AG08396 (cell line): ENCODE data around the gene TOP3B.

Source experiments
- DNase-seq: peaks from one replicate; pipeline ENCODE4 v3.0.0; 2012; ENCODE audit warnings: low spot score, mixed read lengths

TOP3B gene

GRCh38 chr22:21963286-21963685, 19.3 kb downstream of the TOP3B start:
- DNase-seq, result no peak

- DNase-seq, result no peak
These were observed 20.0 kb downstream of the TOP3B start for GRCh38 chr22:21962655-21962949.

GRCh38 chr22:21961886-21962654, 20.5 kb downstream of the TOP3B start:
- DNase-seq, result peak; percentile 61

GRCh38 chr22:21961127-21961867, 21.3 kb downstream of the TOP3B start:
- no peak for DNase-seq

DNA sequence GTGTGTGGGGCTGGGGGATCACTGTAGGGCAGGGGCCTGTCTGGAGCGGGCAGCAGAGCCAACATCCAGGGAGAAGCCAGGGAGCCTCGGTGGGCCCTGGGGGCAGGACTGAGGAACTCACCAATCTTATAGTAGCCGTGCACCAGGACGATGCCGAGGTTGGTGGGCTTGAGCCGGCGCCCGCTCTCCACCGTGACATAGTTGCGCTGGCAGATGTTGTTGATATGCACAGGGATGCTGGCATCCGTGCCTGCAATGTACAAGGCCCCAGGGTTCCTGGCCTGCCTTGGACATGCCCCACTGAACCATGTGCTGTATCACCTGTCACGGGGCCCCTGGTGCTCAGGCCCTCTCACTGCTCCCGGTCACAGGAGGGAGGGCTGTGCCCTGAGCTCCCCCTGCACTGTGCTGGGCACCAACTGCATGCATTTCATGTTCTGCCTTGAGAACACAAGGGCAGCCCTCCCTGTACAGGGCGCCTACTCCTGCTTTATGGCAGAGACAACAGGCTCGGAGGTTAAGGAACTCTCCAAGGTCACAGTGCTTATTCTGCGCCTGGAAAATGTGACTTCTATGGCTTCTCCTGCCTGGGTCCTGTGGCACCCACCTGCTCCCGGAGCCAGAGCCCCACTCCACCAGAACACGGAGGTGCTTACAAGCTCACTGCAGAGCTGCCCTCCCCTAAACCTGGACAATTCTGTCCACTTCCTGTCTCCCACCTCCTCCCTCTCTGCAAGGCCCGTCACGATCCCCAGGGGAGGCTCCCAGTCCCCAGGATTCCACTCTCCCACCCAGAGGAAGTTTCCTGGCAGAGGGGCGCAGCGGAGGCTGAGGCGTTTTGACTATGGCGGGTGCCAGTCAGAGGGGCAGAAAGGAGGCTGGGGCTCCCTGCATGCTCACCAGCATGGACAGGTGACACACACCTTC, 22.1 kb downstream of the TOP3B start:
- no peak for DNase-seq

- DNase-seq, result no peak
These were observed 23.1 kb downstream of the TOP3B start for GRCh38 chr22:21959274-21960074.

DNA sequence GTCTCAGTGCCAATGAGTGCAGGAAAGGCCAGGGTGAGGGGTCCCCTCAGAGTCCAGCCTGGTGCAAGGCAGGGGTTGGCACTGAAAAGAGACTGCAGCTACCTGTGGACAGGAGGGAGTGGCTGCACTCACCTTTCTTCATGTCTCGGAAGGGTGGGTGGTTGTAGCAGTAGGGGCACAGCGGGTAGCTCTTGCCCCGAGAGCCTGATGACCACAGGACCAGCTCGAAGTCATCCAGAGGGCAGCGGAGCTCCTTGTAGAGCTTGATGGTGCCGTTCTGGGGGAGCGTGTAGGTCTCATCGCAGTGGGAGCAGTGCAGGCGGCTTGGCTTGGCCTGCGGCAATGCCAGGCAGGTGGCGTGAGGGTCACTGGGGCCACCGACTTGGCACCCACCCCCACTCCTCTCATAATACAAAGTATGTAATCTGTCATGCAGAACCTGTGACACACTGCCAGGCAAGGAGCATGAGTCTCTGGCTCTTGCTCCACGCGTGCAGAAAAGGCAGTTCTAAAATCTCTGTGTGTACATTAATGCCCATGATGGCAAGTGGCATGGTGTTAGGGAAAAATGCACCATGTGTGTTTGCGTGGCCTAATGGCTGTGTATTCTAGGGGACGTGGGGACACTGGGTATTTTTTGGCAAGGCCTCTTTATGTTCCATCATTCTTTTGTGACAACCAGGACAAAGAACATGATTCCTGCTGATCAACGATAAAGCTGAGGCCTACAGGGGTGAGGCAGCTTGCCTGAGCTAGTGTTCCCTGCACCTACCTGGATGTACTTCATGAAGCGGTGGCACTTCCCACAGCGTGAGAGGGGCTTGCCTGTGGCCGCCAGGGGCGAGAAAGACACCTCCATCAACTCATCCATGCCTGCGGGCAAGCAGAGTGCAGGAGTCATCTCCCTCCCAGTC, 24.0 kb downstream of the TOP3B start:
- DNase-seq, result no peak

DNA sequence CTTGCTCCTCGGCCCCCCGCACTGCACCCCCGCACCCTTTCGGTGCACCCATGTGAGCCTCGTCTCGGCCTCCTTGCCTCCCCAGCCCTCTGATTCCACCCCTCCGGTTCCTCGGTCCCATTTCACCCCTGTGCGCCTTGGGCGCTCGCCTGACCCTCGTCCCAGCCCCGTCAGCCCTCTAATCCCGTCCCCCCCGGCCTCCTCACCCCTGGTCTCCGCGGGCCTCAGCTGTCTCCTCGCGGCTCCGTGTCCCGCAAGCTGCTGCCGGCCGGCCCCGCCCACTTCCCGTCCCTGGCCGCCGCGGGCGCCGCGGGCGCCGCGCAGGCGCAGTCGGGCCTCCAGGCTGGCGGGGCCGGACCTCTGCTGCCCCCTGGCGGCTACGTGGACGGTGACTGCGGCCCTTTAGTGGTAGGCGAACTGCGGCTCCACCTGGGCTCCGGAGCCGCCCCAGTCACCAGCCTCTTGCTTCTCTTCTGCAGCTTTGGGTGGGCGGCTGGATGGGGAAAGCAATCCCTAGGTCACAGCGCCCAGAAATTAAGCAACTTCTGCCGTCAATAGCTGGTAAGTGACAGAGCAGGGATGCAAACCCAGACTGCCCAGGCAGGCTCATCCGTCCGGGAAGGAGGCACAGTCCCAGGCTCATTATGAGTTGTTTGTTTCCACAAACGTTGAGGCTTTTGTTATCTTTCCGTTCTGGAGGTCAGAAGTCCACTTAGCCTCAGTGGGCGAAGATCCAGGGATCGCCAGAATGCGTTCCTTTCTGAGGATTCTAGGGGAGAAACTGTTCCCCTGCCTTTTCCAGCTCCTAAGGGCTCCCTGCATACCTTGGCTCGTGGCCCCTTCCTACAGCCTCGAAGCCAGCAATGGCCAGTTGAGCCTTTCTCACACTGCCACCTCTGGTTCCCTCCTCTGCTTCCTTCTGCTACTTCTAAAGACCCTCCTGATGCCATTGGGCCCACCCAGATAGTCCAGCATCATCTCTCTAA, 29.7 kb downstream of the TOP3B start, which contains the start of gene PPM1F:
Gene PPM1F, minus strand, starts transcription at position 263 of the 986 bp plus-strand sequence. CDS start 6,800 bp downstream, outside the sequence.
- DNase-seq, result peak; percentile 98

DNA sequence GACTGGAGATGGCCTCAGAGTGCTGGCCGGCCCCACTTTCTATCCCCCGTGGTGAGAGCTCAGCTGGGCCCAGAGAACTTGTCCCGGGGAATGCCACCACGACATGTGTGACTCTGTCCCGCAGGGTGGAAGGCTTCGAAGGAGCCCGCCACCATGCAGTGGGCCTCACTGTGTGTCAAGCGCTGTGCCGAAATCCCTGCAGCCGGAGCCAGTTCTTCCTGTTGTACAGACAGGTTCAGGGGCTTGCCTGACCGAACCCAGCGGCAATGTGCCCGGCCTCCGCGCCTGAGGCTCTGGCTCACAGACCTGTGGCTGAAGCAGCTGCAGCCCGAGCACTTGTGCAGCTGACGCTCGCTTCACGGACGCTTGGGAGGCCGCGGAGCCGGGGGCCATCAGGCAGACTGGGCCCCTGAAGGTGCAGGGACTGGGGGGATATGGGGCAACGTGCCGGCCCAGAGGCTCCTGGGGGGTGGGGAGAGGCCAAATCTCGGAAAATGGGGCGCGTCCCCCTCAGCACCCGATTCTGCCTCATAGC, 30.6 kb downstream of the TOP3B start:
- peak; percentile 52 for DNase-seq

DNA sequence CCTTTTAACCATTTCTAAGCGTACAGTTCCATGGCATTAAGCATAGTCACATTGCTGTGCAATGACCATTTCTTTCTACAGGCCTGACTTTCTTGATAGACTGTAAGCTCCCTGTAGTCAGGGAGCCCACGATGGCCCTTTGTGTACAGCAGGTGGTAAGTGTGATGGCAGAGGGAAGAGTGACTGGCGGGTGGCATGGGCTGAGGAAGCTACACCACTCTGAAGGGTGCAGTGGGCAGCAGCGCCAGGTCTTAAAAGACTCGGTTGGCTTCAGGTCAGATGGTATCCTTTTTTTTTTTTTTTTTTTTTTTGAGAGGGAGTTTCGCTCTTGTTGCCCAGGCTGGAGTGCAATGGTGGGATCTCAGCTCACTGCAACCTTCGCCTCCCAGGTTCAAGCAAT, 31.5 kb downstream of the TOP3B start:
- DNase-seq, result no peak

DNA sequence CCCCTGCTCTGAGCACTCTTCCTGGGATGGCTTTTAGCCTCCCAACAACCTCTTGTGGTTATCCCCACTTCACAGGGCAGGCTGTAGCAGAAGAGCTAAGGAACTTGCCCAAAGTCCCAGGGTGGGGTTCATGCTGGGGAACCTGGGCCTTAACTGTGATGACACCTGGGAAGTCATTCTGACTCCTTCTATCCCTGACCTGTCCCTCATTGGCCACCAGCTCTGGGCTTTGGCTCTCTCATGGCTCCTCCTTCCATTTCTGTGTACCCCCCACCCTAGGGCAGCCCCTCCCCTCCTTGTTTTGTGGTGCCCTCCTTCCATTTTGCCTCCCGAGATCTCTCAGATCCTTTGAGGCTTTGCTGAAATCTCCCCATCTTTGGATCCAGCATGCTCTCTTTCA, 32.6 kb downstream of the TOP3B start:
- no peak for DNase-seq

DNA sequence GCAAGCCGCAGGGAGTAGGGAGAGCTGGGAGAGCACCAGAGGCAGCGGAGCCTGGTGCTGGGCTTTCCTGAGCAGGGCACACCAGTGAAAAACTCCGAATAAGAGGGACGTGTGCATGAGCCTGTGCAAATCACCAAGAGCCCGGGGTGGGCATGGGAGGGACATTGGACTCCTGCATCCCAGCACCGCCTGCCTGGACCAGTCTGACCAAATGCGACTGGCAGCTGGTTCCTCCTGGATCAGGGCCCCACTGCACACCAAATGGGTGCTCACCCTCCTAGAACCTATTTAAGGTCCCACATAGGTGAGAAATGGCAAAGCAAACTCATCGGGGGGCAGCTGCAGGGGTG, 33.0 kb downstream of the TOP3B start:
- no peak for DNase-seq

DNA sequence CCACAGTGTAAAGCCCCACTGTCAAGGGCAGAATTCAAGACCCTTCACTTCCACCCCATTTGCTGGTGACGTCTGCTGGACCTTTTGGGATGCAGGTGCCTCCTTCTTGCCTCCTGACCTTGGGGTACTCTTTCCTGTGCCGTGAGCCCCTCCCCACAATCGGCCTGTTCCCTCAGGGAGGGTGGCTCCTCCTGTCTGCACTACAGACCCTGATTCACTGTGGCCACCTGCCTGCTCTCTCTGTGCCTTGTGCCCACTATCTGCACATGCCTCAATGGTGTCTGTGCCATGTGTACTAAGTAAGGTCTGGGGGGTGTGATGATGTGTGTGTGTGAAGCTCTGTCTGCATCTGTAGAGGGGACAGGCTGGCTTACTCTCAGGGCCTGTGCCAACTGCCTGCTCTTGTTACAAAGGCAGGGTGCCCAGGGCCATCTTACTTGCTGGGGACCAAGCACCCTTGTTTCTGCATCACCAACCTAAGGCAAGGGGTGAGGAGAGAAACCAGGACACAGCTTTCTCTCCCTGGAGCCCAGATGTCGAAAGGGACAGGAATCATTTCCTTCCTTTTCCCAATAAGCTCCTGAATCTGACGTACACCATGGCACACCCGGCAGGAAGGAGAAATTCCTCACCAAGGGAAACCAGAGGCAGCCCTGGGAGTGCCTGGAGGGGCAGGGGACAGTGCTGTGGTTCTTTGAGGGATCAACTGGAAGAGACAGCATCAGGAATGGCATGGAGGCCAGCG, 33.6 kb downstream of the TOP3B start:
- no peak for DNase-seq

- DNase-seq, result no peak
These were observed 34.2 kb downstream of the TOP3B start for GRCh38 chr22:21948390-21948789.

DNA sequence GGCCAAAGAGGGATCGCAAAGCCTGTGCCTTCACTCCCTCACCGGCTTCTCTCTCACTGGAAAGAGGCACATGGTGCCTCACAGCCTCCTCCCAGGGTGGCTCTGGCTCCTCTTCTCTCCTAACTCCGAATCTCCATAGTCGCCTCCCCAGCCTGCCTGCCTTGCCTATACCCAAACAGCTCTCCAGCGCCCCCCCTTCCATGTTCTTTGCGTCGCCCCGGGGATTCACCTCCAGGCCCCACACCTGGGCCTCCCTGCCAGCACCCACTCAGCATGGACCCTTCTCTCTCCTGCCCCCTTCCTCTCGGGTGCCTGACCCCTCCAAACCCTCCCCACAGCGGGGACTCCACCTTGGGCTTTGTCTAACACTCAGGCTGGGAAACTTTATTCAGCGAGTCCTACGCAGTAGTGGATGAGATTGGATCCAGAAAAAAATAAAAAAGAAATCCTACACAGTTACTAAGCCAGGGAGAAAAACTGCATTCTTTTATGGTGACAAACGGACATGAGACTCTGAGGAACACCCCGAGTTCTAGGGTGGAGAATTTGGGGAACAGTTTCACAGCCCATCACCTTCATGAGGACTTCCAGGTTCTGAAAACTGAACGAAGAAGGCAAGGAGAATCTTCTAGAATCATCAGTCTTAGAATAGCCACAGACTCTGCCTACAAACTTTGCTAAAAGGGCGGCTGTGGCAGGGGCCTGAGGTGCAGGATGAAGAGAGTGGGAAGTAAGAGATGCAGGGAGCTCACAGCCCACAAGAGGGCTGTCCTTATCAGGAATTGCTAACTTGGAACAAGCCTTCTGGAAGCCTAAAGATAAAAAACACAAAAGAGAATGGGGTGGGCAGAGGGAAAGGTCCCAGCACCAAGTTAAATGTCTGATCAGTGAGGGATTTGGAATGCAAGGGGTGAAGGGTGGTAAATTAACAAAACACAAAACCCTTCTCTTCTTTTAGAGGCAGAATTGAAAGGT, 35.3 kb downstream of the TOP3B start:
- DNase-seq, result peak; percentile 55

GRCh38 chr22:21946262-21946925, 36.2 kb downstream of the TOP3B start:
- DNase-seq, result no peak
